NCI-H1105 (cell line): Measurements from ENCODE around the gene PKIG.
"Not testable (repeated sequence)": the region's sequence is repeated elsewhere in the genome, so short reads cannot be mapped to it uniquely, and the experiment has no call there.

Experiments
- DNase-seq: peaks from one replicate; lab custom pipeline; 2025; lab: John Stamatoyannopoulos, UW

Gene PKIG

DNA sequence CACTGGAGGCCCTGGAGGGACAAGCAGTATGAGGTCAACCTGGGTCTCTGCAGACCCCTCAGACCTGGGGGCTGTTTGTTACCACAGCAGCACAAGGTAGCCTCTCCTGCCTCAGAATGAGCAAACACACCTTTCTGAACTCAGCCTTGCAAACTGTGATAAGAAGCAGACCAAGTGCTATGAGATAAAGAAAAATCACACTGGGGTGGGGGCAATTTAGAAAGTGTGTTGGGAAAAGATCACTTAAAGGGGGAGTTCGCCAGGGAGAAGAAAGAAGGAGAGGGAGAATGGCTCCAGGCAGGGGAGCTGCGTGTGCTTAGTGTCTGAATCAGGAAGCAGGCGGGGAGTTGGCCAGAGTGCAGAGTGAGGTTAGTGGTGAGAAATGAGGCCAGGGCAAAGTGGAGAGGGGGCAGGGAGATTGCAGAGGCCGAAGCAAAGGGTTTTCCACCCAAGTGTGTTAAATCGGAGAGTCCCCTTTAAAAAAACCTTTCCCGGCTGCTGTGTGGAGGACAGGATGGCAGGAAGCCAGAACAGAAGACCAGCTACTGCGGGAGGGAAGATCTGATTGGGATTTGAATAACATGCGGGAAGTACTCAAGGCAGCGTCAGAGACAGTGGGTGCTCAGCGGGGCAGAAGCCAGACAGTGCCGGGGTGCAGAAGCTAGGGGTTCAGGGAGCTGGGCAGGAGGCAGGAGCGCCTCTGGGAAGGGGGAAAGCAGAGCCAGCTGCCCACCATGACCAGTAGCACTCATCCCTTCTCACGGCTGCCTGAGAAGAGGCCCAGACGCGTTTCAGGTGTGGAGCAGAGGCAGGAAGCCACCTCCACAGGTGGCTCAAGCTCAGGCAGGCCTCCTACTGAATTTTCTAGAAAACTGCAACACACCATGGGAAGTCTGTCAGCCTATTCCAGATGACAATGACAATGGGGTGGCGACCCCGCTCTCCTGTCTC lies 60.1 kb downstream of the PKIG start:
- peak; percentile 62 for DNase-seq

DNA sequence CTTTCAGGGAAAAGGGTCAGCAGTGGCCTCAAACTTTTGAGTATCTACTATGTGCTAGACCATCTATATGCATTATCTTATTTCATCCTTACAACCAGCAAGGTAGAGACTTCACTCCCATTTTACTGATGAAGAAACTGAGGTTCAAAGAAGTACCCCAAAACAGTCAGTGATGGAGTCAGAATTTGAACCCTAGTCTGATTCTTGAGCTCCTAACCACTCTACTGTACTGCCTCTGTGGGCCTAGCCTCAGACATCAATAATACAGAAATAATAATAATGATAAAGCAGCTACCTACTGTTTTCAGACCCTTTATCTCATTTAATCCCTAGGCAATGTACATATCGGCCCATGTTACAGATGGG lies 60.8 kb downstream of the PKIG start:
- no peak for DNase-seq

DNA sequence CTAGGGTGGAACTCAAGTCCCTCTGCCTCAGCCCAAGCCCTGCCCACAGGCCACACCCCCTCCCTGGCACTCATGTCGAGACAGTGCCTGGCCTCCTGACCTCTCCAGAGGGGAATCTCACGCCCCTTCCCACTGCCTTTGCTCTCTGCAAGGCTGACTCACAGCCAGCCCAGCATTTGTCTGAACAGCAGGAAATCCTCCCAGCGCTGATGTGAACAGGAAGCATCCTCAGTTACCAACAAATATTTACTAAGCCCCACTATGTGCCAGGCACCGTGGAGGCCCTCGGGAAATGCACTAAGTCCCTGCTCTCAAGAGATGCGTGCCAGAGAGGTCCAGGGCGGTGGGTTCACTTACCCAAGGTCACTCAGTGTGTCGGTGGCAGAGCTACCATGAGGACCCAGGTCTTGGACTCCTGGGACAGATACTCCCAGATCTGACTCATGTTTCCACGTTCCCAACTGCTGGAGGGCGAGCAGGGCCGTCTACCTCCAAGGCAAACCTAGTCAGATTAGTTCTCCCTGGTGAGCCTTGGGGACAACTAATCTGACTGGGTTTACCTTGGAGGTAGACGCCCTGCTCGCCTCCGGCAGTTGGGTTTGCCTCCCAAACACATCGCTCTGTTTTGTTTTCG lies 61.3 kb downstream of the PKIG start:
- DNase-seq, result no peak

DNA sequence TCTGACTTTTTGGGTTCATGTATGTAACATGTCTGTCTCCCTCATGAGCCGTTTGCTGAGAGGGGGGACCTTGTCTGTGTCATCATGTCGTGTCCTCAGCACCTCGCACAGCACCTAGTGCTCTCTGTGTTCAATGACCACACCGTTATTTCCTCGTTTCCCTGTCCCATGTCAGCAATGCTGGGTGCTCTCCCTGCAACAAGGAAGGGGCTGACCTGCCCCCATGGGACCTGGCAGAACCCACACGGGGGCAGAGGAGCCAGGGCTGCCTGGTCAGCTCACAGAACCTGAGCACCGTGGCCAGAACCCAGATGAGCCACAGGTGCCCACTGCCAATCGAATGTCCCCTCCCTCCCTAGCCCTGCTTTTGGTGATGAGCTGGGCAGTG lies 61.8 kb downstream of the PKIG start:
- no peak for DNase-seq

DNA sequence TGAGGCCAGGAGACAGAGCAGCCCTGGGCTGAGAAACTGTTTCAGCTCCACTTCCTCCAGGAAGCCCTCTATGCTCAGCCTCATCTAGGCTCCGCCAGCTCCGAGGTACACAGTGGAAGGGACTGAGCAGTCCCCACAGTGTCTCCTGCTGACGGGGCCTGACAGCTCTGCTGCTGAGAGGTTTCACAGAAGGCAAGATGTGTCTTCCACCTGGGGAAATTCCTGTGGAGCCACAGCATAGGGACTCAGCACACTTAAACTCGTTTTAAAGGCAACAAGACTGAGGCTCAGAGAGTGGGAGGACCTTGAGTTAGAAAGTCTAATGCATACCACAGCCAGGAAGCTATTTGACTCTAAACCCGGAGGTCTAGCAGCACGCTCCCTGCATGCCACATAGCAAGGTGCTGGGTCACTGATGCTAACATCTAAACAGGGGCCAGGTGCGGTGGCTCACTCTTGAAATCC lies 62.3 kb downstream of the PKIG start:
- DNase-seq, result no peak

DNA sequence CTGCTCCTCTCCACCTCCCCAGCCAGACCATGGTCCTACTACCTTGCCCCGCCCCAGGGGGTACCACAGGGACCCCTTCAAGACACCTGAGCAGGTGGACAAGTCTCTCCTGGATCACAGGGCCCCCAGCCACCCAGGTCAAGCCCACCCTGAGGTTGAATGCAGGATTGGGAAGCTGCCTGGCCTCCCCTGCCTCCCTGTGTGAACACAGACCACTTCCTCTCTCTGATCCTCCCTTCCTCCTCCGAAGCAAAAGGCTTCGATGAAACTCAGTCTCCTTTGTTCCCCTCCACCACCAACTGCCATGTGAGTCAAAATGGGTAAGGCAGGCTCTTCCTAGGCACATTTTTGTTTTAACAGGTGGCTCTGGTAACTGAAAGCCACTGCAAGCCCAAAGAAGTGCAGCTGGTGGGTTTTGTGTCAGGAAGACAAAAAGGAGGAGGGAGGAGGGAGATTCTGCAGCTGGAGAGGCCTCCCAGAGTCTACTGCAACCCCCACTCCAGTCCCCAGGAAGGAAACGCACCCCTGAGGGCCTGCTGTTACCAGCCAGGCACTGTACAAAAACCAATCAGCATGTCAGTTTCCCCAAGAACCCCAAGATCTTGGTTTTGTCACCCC lies 63.8 kb downstream of the PKIG start:
- DNase-seq, result peak; percentile 46

DNA sequence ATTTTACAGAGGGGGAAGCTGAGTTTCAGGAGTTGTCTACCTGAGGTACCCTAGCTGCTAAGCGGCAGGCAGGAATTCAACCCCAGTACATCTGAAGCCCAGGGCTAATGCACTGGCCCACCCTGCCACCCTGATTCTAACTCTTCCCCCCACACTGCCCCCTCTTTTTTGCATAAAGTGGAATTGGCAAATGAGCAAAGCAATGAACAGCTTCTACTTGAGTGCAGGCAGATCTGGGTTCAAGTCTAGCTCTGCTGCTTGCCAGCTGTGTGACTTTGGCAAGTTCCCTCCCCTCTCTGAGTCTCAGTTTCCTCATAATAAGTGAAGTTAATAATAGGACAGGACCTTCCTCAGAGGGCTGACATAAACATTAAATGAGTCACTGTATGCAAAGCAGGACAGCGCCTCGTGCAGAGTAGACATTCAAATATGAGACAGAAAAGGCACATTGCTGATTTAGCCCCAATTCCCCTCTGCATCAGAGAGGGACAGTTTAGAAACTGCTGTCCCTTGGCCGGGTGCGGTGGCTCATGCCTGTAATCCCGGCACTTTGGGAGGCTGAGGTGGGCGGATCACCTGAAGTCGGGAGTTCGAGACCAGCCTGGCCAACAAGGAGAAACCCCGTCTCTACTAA lies 64.4 kb downstream of the PKIG start:
- no peak for DNase-seq

DNA sequence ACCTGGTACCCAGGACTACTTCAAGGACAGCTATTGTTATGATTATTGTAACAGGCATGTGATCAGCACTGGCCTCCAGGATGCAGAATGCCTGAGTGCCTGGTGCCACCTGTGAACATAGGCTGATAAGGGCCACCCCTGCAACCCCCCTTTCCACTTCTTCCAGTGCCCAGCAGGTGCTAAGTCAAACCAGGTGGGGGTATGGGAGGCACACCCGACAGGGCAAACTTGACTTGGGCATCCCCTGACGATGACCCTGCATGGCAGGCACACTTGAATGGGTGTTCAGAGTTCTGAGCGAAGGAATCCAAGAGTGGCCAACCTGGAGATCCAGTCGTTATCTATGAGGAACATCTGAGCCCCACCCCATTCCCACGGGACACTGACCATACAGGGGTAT lies 65.7 kb downstream of the PKIG start:
- DNase-seq, result no peak

DNA sequence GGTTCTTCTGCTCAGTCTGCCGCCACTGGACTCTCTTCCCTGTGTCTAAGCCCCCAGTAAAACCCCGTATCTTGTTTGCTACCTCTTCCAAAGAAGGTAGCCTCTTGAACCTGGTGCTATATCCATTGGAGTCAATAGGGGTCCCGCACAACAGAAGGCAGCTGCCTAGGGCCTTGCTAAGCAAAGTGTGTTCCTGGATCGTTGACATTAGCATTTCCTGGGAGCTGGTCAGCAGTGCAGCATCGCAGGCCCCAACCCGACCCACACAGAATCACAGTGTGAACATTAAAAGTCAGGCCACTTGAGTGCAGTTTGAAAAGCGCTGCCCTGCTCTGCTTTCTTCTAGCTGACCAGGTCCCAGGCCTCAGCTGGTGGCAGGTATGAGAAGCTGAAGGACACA lies 66.2 kb downstream of the PKIG start:
- DNase-seq, result no peak

DNA sequence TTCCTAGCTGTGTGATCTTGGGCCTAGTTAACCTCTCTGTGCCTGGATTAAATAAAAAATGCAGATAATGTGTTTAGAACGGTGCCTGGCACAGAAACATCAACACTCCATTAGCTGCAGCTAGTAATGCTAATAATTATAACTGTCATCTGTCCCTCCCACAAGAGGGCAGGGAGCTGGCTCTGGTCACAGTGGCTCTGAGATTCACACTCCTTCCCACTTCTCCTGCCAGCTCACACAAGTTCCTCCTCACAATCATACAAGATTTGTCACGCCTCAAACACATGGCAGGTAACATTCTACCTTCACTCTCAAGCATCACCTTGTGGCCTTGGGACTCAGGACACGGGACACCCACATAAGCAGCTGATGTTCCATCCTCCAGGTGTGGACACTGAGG lies 66.7 kb downstream of the PKIG start:
- no peak for DNase-seq

DNA sequence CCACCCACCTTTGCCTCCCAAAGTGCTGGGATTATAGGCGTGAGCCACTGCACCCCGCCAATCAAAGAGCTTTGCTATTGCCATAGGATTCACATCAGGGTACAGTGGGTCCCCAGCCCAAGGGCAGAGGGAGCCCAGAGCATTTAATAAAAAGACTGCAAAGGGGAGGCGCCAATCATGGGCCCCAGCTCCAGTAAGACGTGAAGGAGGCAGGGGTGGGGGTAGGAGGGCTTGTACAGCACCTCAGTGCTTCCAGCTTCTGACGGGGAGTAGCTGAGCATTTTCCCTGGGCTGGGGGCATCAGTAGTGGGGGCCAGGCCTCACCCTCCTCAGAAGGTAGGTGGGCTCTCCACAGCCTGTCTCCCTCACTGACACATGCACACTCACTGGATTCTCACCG lies 67.6 kb downstream of the PKIG start:
- DNase-seq, result no peak

DNA sequence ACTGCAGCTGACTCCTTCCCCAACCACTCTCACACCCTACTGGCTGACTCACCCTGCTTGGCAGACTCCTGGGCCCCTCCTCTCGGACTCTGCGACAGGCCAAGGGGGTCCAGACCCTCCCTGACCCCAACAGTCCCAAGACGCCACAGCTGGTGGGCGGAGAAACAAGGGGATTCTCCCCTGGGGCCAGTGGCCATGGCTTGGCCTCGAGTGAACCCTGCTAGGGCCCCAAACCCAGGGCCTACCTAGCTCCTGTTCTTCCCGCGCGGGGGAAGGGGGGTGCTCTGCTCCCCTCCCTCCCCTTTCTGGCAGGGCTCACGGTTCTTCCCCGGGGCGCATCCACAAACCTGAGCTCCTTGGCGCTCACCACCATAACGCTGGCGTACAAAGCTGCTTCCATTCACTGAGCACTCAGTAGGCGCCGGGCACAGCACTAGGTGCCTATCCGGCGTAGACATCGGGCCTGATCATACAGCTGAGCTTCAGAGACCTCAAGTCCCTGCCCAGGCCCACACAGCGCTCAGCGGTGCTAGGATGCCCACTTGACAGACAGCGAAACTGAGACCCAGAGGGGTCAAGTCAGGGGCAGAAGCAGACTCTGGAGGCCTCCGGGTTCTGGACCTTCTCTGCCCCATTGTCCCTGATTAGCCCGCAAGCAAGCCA lies 68.5 kb downstream of the PKIG start:
- DNase-seq, result no peak

DNA sequence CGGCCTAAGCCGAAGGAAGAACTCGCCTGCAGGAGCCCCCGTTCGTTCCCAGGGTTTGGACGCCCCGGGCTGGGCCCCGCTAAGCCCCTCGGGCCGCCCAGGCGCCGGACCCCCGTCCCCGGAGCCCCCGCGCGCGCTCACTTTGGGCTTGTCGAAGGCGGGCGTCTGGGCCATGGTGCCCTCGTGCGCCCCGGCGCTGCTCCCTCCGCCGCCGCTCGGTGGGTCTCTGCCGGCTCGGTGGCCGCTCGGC lies 69.0 kb downstream of the PKIG start:
- no peak for DNase-seq

DNA sequence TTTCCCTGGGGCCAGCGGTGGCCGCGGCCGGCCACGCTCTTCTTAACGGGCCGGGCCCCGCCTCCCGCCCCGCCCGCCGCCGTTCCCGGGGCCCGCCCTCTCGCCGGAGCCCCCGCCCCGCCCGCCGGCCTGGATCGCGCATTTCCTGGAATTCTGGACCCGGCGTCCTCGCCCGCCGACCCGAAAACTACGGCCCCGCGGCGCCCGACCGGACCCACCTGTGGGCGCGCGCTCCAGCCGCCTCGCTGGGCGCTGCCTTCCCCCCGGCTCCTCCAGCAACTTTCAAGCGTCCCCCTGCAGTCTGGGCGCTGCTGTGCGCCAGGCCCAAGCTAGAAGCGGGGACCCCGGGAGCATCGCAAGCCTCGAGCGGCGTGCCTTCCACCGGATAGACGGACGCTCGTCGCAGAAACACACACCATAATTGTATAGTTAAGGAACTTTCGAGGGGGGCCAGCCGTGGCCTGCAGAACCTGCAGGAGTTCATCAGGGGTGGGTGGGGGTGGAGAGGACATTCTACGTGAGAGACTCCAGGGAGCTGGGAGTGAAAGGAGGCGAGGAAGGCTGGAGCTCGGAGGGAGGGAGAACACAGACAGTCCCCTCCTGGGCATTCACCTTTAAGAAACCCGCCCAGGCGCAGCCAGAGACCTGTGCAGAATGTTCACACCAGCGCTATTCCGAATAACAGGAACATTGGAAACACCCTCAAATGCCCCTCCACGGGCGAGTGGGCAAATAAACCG lies 69.5 kb downstream of the PKIG start, which contains the start of gene ADA:
ADA (minus strand) TSS at position 16 of the 740 bp plus-strand sequence. CDS start 92 bp downstream, outside the sequence.
- no peak for DNase-seq

DNA sequence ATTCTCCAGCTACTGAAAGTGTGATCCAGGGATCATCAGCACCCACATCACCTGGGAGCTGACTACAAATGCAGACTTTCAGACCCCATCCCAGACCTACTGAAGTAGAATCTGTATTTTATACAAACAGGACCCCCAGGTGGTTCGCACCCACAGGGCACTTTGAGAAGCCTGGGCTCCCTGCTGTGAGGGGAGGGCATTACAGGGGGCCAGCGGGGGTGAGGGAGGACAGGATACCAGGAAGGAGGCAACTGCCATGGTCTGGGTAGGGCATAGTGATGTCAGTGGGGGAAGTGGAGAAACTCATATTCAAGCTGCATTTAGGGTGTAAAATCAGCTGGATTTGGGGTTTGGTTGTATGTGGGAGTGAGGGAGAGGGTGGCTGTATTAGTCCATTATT lies 71.2 kb downstream of the PKIG start:
- DNase-seq, result no peak

DNA sequence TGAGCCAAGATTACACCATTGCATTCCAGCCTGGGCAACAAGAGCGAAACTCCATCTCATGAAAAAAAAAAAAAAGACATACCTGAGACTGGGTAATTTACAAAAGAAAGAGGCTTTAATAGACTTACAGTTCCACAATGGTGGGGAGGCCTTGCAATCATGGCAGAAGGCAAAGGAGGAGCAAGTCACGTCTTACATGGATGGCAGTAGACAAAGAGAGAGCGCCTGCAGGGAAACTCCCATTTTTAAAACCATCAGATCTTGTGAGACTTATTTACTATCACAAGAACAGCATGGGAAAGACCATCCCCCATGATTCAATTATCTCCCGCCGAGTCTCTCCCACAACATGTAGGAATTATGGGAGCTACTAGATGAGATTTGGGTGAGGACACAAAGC lies 71.8 kb downstream of the PKIG start:
- not testable (repeated sequence) for DNase-seq

DNA sequence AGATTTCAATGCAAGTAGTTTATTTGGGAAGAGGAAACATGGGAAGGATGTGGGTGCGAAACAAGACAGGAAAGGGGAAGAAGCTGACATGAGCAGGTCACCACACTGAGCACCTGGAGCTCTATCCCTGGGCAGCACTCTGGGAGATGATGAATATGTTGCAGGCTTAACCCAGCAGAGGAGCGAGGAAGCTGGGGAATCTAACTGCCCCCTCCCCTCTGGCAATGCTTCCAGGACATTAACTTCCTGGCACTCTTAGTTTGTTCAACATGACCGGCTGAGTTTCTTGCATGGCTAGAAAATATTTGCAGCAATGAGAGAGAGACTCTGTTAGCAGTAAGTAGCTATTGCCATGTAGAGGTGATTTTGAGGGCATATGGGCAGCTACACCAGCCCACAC lies 74.1 kb downstream of the PKIG start:
- no peak for DNase-seq

DNA sequence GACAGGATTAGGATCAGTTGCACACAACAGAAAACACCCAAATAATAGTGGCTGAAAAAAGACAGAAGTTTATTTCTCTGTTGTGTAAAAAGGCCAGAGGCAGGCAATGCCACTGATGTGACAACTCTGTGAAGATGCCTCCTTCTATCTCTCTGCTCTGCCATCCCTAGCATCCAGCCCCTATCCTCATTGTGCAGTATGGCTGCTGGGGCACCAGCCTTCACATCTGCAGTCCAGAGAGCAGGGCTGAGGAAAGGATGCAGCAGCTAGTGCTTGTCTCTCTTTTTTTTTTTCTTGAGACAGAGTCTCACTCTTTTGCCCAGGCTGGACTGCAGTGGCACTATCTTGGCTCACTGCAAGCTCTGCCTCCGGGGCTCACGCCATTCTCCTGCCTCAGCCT lies 75.5 kb downstream of the PKIG start:
- DNase-seq, result no peak

DNA sequence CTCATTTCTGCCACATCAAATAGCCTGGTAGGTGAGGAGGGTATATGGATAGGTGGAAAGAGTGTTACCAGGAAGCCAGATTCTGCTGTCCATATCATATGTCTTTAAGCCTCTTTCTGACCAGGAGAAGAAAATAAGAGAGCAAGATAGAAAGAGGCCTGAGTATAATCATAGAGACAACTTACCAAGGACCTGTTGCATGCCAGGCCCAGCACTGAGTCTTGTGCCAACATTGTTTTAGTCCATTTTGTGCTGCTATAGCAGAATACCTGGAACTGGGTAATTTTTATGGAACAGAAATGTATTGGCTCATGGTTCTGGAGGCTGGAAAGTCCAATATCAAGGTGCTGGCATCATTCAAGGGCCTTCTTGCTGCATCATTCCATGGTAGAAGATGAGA lies 76.4 kb downstream of the PKIG start:
- DNase-seq, result no peak

DNA sequence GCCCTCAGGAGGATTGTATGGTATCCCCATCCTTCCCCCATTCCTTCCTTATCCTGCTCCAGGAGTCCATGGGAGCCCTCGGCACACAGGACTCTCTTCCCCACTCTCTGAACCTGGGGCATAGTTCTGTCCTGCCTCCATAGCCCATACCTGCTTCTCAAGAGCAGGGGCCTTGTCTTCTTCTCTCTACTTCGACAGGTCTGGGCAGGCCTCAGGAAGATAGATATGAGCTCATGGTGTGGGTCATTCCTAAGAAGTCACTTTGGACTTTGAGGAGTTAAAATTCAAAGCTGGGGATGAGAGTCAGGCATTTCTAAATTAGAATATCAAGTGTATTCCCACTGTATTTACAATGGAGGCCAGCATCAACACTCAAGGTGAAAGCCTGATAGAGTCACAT lies 77.6 kb downstream of the PKIG start:
- no peak for DNase-seq

DNA sequence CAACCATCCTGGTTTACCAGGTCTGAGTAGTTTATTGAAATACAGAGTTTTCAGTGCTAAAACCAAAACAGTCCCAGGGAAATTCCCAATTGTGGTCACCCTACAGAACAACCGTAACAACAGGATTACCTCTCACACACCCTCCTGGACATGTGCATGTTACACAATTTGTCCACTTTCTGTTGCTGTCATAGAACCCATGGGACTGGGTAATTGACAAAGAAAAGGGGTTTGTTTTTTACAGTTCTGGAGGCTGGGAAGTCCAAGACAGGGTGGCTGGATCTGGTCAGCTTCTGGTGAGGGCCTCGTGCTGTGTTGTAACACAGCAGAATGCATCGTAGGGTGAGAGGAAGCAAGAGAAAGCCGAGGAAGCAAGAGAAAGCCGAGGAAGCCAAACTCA lies 78.2 kb downstream of the PKIG start:
- DNase-seq, result no peak

DNA sequence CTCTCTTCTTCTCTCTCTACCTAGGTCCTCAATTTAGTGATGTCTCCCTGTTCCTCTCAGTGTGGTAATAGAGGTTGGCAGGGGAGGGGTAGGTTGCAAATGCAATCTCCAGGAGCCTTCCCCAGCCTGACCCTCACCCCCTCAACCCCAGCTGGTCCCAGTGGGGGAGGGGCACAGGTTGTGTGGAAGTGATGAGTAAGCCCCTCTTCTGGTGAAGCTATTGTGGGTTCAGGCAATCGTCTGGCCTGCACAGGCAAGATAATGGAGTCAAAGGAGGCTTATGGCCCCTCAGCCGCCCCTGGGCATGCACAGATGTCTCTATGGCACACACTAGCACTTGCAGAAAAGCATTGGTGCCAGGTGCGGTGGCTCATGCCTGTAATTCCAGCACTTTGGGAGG lies 79.9 kb downstream of the PKIG start:
- DNase-seq, result no peak
